Limb (tissue), 2 donors: ENCODE measurements around the gene CAMKV.
"Not testable (repeated sequence)": the region's sequence is repeated elsewhere in the genome, so short reads cannot be mapped to it uniquely, and the experiment has no call there.

Experiments
- DNase-seq, 2 donors: peaks; one replicate each; pipeline ENCODE4 v3.0.0-alpha.2; 2016; ENCODE audit errors: extremely low spot score in 2 of 2

CAMKV gene, protein sequence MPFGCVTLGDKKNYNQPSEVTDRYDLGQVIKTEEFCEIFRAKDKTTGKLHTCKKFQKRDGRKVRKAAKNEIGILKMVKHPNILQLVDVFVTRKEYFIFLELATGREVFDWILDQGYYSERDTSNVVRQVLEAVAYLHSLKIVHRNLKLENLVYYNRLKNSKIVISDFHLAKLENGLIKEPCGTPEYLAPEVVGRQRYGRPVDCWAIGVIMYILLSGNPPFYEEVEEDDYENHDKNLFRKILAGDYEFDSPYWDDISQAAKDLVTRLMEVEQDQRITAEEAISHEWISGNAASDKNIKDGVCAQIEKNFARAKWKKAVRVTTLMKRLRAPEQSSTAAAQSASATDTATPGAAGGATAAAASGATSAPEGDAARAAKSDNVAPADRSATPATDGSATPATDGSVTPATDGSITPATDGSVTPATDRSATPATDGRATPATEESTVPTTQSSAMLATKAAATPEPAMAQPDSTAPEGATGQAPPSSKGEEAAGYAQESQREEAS

DNA sequence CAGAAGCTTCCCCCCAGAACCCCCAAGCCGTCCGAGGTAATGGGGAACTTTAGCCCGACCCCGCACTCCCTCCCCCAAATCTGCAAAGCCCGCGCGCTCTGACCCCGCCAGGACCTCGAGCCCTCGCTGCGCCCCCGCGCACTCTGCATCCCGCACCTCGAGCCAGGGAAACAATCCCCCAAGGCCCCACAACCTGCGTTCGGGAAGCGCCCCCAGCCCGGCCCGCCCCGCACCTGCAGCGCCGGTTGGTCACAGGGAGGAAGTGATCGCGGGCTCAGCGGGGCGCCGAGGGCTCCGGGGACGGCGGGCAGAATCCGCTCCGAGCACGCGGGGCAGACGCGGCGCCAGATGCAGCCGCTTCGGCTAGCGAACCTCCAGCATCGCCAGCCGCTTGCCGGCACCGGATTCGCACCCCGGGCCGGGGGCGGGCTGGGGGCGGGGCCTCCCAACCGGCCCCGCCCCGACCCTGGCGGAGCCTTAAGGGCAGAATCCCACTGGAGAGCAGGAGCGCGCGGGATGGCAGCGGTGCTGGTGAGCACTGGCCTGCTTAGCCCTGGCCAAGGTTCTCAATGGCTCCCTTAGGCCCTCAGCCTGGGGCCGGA is at the start of gene CAMKV:
CAMKV (minus strand) TSS at position 382 of the 602 bp plus-strand sequence. CDS start 7,518 bp downstream, outside the sequence.
- DNase-seq: peak in 1 of 2 donors; percentile 61

DNA sequence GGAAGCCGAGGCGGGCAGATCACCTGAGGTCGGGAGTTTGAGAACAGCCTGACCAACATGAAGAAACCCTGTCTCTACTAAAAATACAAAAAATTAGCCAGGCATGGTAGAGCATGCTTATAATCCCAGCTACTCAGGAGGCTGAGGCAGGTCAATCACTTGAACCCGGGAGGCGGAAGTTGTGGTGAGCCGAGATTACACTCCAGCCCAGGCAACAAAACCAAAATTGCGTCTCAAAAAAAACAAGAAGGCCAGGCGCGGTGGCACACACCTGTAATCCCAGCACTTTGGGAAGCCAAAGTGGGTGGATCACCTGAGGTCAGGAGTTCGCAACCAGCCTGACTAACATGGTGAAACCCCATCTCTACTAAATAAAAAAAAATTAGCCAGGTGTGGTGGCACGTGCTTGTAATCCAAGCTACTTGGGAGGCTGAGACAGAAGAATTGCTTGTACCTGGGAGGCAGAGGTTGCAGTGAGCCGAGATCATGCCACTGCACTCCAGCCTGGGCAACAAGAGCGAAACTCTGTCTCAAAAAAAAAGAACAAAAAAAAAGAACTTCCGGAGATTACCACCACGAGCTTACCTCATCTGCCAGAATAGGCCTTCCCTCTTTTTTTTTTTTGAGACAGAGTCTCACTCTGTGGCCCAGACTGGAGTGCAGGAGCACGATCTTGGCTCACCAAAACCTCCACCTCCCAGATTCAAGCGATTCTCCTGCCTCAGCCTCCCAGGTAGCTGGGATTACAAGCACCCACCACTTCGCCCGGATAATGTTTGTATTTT is 48.3 kb upstream of the CAMKV start:
- not testable (repeated sequence) for DNase-seq

DNA sequence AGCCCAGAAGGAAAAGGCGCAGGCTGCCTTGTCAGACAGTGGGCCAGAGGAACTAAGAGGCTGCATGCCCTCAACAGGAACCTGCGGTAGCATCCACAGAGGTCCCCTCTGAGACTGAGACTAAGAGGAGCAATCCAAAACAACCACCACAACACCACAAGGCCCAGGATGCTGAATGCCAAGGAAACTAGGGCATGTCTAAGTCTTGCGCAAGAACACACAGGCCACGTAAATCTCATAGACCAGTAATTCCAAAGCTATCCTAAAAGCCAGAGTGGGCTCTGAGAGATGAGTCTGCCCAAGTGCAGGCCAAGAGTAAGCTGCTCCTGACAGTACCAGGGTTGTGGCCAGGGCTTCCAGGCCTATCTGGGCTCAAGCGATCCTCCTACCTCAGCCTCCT is 47.0 kb upstream of the CAMKV start:
- DNase-seq: no peak

DNA sequence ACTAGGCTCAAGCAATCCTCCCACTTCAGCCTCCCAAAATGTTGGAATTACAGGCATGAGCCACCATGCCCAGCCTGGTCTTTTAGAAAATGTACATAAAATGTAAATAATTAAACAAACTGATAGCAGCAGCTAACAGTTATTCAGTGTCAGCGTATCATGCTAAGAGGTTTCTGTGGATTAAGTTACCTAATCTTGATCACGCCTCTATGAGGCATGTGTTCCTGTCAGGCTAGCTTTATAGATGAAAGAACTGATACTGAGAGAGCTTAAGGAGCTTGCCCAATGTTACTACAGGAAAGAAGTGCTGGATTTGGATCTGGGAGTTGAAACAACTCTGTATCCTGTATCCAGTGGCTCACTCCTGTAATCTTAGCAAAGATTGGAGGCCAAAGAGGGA is 45.2 kb upstream of the CAMKV start:
- DNase-seq: no peak

DNA sequence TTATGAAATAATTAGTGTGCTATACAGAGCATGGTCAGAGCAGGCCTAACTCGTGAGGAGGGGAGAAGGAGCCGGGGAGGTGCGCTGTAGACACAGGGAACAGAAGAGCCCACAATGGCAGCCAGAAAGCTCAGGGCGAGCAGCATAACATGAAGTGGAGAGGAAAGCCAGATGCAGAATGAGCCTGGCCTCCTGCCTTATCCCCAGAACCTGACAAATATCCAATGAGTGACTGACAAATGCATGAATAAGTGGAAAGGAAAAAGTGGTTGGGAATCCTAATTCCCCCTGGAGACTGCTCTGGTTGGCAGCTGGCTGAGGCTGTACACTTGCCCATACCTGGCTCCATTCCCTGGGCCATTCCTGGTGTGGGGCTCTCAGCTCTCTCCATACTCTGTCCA is 43.2 kb upstream of the CAMKV start:
- DNase-seq: no peak

DNA sequence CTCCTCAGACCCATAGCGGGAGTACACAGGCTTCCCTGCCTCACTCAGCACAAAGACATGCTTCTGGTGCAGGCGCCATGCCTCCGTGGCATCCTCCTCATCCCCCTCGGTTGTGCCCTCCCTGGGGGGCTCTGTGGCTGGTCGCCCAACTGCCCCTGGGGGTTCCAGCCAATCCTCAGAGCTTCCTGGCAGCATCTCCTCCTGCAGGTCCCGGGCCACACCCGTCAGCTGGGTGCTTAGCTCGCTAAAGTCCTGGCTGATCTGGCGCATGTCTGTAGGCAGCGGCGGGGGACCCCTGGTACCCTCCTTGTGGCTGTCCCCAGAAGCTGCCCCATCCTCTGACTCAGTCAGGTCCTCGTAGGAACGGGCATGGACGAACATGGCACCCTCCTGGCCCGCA is 41.9 kb upstream of the CAMKV start:
- no peak for DNase-seq

DNA sequence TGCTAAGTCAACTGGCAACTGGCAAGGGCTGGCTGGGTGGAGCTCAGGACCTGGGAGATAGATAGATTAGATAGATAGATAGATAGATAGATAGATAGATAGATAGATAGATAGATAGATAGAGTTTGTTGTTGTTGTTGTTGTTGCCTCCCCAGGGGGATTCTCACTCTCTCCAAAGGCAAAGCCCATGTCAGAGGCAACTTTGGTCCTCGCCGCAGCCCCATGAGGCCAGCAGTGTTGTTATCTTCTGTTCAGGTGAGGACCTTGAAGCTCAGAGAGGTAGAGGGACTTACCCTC is 41.4 kb upstream of the CAMKV start:
- no peak for DNase-seq

DNA sequence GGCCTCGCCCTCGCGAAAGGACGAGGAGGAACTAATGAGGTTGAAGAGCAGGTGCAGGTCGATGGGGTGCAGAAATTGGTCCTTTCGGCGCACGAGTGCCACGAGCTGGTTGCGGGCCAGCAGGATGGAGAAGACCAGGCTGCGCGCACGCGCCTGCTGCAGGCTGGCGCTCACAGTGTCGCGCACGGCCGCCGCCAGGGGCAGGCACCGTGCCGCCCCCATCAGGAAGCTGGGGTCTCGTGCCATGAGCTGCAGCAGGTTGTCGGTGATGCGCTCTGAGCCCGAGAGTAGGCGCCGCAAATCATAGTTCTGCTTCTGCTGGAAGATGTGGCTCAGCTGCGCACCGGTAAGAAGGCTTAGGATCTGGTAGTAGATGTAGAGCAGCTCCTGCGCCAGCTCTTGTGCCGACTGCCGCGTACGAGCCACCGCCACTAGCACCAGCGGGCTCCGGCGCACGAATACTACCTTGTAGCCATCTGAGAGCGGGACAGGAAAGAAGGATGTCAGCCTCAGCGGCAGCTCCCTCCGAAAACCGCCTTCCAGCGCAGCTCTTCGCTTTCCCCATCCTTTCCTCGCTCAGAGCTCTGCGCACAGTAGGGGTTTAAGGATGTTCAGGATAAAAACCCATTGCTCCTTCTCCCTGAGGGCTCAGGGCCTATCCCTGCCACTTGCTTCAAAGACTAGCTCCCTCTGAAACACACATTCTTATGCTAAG is 40.9 kb upstream of the CAMKV start:
- DNase-seq: no peak

DNA sequence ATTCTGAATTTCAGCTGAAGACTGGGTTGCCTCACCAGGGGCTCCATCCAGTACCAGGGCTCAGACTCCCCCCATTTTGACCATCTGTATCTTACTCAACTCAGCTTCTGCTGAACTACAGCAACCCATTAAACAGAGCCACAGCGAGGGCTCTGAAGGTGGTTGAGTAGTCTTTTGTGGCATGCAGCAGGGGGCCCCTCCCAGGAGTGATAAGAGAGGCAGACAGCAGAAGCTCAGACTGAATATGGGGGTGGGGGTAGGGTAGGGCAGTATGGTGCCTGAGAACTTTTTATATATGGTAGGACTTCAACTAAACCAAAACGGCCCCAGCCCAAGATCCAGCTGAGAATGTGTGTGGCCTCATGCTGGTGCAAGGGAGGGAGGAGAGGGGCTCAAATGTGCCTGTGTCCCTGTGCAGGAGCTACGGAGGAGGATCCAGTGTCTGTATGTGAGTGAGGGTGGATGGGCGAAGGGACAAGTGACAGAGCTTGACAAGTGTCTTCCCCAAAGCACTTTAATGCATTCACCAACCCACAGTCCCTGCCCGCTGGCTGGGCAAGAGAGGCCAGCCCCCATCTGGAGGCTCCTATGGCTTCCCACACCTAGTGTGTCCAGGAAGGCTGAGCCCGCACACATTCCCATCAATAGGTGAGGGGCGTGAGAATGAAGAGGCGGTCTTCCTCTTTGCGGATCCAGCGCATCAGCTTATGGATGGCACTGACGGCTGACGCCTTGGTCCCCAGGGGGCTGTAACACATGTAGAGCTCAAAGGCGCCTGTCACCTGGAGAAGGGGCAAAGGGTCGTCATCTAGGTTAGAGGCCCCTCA is 38.9 kb upstream of the CAMKV start:
- DNase-seq: no peak

DNA sequence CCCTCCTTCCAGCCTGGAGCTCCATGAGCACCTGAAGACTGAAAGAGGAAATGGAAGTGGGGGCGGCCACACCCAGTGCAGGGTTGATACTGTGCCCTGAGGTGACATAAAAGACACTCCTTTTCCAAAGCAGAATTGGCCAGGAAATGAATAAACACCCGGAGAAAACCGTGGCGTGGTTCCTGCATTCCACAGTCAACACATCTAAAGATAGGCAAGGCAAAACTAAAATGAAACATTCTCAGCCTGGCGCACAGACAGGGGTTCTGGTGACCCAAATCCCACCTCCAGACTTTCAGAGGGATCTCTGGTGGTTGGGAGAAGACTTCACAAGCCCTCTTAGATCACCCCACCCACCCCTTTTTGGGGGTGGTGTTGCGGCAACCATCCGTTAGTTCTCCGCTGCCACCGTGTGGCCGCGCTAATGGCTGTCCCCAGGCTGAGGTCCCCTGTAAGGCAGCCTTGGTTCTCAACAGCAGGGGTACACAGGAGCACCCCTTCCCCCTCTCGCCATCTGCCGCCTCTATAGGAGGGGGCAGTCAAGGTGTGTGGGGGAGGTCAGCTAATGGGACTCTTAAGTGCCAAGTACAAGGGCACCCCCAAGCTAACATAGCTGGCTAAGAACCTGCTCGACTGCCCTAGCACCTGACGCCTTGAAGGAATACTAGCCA is 36.5 kb upstream of the CAMKV start:
- peak; percentile 21 to 62 for DNase-seq

DNA sequence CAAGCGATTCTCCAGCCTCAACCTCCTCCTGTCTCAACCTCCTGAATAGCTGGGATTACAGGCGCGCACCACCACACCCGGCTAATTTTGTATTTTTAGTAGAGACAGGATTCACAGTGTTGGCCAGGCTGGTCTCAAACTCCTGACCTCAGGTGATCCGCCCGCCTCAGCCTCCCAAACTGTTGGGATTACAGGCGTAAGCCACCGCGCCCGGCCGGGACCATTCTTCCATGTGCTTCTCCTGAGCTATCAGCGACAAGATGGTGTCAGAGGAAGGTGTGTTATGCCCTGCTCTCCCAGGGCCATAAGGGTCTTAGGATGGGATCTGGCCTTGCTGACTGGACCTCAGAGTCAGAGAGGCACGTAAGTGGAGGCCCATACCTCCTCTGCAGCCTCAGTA is 34.7 kb upstream of the CAMKV start:
- DNase-seq: not testable (repeated sequence)

DNA sequence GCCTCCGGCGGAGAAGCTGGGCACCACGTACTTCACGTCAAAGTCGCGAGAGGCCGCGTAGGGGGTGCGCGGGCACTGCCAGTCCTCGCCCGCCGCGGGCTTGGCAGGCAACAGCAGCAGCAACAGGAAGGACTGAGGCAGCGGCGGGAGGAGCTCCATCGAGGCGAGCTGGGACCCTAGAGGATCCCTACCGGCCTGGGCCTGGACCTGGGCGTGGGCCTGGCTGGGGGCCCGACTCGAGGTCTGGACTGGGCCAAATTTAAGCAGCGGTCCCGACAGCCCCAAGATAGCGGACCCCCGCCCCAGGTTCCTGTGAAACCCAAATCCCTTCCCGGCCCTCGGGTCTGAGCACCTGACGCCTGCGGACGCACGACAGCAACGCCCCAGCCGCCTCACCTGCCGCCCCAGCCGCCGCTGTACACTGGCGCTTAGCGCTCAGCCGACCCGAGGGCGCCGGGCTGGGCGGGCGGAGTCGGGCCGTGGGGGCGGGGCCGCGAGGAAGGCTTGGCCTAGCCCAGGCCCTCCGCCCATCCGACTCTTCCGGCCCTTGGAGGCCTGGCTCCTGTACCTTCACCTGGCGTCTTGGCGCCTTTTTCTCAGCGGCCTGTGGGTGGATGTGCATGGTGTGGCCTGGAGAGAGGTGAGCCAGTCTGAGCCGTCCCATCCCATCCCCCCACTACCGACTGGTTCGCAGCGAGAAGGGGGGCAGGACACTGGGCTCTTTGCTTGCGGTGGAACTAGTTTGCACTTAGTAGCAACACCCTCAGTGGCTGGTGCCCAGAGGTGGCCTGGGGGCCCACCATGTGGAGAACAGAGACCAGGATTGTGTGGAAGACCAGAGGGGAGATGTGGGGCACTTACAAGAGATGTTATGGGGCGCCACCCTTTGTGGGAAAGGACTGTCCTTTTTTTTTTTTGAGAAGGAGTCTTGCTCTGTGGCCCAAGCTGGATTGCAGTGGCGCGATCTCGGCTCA is 34.0 kb upstream of the CAMKV start, which contains the start of gene MST1R:
MST1R (minus strand) TSS at position 423 of the 974 bp plus-strand sequence; CDS start at position 159, 264 bp downstream.
- DNase-seq: peak; percentile 35 to 67

DNA sequence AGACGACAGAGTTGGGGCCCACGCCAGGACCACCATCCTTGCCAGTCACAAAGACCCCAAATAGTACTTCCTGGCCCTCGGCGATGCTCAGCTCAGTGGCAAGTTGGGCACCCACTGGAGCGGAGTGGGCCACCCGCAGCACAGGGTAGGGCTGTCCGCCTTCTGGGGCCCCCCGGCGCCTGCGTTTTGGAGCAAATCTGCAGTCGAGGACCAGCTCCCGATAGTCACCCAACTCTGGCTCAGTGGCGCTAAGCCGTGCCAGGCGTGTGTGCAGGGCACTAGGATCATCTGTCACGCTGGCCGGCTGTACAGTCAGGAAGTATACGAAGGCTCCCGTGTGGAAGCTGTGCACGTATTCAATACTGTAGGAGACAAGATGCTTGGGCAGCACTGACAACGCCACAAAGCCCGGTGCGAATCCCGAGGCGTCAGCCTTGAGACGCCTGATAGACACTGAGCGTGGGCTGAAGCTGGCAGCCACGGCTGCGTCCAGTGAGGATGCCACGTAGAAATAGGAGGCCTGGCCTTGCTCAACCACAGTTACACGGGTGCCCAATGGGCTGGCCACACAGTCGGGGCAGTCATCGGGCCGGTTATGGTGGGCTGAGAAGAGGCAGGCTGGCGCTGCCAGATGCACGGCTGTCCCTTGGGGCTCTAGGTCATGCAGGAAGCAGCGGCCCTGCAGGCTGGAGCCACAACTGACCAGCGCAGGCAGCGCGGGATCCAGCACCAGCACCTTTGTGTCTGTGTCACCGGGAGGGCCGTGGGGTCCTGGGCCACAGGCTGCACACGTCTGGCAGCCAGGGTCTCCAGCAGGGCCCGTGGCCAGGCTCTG is 33.0 kb upstream of the CAMKV start:
- no peak for DNase-seq

DNA sequence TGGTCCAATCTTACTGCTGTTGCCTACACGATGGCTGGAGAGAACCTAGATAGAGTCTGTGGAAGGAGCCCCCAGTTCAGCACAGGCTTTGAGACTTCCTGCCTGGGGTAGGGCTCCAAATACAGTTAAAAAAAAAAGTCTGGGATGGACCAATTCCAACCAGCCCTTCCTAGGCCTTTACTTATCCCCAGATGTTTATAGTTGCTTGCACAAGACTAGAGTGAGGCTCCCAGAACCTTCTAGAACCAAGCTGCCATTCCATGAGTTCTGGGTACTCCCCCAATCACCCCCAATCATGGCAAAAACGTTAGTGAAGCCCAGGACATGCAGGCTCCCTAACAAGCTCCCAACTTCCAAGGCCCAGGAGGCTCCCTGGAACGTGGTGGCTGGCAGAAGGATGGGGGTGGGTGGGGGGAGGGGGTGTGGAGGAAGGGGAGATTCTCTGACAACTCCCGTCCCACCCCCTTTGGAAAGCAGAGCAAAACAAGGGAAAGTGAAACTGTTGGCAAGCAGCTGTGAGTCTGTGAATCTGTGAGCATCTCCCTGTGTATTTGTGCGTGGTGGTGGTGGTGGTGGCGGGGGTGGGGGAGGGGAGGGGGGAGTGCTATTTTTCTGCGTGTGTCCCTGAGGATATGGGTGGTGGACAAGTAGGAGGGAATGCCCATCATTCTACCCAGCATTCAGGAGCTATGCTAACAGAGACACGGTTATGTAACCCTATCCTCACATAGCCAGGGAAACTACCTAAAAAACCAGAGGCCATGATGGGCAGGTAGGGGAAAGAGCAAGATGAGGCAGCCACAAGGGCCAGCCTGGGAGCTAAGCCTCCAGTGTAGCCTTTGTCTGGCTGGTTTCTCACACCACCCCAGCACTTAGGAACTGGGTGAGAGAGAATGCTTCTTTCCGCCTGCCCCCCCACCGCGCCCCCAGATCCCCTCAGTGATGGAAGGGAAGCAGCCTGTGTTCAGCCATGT is 31.9 kb upstream of the CAMKV start:
- no peak for DNase-seq

DNA sequence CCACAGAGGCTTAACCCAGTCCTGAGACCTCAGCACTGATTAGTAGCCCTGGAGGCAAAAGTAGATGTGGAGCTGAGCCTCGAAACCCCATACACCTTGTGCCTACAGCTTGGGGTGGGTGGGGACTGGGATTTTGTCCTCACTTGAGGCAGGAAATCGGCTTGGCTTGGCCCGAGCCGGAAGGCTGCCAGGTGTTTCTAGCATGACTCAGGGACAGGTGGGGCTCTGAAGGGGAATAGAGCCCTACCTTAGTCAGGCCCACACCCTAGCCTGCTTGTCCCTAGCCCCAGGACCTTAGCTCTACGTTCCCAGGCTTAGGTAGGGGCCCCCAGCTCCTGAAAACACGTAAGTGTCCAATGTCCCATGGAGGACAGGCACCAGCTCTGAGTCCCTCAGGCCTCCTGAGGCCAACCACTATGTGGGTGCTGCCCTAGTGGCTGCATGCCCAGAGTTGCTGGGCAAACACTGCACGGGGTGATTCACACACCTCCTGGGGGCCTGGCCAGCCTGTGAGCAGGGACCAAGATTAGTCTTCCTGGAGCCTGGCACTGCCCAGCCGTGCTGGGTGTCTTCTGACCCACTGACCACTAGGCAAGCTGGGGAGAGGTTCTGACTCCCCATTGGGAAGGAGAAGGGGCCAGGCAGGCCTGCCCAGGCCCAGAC is 30.9 kb upstream of the CAMKV start:
- no peak for DNase-seq

DNA sequence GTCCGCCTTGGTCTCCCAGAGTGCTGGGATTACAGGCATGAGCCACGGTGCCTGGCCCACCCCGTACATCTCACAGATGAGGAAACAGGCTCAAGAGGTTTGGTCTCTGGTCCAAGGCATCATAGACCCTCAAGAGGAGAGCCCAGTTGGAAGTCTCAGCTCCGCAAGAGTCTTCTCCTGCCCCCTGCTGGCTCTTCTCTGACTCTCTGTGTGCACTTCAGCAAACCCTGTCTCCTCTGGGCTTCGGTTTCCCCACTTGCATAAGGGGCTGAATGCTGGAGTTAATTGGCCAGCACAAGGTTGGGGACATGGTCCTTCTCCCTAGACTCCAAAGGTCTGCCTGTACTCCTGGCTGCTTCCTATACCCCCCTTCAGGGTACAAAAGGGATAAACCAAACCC is 30.1 kb upstream of the CAMKV start:
- no peak for DNase-seq
